CD4-positive, alpha-beta T cell treated with Interleukin-6 at 100 ng/mL for 8 hours (primary cell): ENCODE data around the gene CELSR1.
"Not testable (repeated sequence)": the region's sequence is repeated elsewhere in the genome, so short reads cannot be mapped to it uniquely, and the experiment has no call there.

Experiments
- DNase-seq: peaks from one replicate; pipeline ENCODE4 v3.0.0-alpha.2; 2020; ENCODE audit warnings: mixed read lengths, low spot score

The CELSR1 gene

DNA sequence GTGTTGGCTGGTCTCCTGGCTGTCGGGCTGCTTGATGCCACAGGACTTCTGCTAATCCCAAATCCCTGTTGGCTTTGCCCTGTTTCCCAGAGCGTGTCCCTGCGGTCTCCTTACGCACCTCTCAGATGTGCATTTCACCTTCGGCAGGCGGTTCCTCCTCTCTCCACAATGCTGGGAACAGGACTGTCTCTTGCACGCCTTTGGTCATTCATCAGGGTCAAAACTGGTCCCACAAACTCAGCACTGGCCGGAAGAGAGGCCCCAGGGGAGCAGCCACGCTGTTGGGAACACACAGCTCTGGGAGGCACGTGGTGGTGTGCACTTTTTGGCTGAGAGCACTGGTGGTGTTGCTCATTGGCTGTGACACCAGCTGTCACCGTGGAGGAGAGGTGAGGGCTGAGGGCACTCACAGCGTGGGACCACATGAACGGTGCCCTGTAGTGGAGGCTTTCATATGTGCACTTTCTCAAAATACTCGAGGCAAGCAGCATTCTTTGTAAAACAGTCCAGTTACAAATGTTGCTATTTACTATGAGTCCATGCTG lies 217.2 kb downstream of the CELSR1 start:
- DNase-seq = no peak

DNA sequence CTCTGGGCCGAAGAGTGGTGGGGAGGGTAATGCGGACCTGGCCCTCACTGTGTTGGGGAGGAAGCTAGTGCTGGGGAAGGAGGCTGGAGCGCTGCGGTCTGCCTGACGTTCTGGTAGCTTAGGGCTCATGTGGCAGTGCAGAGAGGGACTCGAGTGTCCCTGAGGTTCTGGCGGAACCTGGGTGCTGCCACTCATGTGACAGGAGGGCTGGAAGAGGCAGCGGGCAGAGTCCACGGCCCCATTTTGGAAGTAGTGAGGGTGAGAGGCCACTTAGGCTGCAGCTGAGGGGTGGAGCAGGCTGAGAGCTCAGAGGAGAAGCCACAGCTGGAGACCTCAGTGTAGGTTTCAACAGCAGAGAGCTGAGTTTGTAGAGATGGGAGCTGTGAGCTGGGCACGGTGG lies 218.1 kb downstream of the CELSR1 start:
- DNase-seq = no peak

DNA sequence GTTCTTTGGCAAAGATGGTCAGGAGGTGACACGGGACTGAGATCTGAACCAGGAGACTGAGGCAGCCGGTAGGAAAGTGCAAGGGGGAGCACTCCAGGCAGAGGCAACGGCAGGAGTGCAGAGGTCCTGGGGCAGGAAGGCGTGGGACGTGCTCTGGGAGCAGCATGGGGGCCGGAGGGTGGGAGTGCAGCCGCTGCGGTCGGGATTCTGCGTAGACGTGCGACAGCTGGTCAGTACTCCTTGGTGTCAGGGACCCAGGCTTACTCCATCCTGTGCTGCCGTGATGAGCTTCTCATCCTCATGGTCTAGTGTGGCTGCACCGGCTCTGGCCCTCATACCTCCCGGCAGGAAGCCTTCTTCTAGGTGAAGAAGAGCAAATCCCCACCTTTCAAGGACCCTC lies 218.8 kb downstream of the CELSR1 start:
- no peak for DNase-seq

DNA sequence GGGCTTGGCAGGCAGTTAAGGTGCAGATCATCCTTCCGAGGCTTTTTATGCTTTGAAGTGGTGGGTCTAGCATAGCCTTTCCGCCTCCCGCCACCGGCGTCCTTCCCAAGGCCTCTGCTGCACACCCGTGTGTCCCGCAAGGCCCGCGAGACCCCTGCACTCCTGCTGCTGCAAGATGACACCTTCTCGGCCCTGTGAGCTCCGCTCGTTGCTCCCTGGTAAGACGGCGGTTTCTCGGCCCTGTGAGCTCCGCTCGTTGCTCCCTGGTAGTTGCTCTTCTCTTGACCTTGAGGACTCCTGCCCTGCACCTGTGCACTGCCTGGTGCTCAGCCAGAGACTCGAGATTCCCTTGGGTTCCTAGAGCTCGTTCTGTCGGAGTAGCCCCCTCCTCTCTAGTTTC lies 219.8 kb downstream of the CELSR1 start:
- no peak for DNase-seq

DNA sequence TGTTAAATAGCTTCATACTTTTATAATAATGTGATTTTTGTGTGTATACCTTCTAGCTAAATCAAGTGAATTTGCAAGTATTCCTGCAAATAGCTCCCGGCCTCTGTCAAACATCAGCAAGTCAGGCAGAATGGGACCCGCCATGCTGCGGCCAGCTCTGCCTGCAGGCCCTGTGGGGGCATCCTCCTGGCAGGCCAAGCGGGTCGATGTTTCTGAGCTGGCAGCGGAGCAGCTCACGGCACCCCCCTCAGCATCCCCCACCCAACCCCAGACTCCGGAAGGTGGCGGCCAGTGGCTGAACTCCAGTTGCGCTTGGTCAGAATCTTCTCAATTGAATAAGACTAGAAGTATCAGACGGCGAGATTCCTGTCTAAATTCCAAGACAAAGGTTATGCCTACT lies 221.4 kb downstream of the CELSR1 start:
- no peak for DNase-seq

DNA sequence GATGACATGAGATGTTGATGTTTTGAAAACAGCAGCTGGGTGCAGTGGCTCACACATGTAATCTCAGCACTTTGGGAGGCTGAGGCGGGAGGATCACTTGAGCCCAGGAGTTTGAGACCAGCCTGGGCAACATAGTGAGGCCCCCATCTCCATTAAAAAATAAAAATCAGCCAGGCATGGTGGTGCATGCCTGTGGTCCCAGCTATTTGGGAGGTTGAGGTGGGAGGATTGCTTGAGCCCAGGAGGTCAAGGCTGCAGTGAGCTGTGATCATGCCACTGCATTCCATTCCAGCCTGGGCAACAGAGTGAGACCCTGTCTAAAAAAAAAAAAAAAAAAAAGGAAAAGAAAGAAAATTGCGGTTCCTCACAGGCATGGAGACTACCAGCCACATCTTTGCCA lies 224.6 kb downstream of the CELSR1 start:
- DNase-seq = not testable (repeated sequence)

DNA sequence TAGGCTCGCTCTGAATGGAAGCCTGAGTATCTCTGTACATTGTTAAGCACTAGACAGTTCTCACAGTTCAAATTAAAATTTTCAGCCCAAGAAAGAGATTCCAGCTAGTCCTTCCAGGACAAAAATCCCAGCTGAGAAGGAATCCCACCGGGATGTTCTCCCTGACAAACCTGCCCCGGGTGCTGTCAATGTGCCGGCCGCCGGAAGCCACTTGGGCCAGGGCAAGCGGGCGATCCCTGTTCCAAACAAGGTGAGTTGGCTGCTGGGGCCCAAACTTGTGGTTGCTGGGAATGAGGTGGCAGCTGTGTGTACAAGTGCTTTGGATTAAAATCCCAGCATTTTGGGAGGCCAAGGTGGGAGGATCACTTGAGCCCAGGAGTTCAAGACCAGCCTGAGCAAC lies 225.4 kb downstream of the CELSR1 start:
- no peak for DNase-seq
